ENCODE results near the gene CTRL.
A peak's percentile ranks its signal among the peaks of the same experiment; 100 is the strongest.

- TF ChIP-seq POLR2A (IDR thresholded peaks at IDR 0.05) (peak; percentile 60 to 92), EP300 (IDR thresholded peaks at IDR 0.05) (peak; percentile 50 to 76), CTCF (IDR thresholded peaks at IDR 0.05) (peak in 1 of 5 experiments; percentile 42)
Observed at GRCh38 chr16:67892899-67893742, 38.5 kb downstream of the CTRL start, which contains the start of gene PSKH1.
